ENCODE measurements around the gene DNER.

DNA sequence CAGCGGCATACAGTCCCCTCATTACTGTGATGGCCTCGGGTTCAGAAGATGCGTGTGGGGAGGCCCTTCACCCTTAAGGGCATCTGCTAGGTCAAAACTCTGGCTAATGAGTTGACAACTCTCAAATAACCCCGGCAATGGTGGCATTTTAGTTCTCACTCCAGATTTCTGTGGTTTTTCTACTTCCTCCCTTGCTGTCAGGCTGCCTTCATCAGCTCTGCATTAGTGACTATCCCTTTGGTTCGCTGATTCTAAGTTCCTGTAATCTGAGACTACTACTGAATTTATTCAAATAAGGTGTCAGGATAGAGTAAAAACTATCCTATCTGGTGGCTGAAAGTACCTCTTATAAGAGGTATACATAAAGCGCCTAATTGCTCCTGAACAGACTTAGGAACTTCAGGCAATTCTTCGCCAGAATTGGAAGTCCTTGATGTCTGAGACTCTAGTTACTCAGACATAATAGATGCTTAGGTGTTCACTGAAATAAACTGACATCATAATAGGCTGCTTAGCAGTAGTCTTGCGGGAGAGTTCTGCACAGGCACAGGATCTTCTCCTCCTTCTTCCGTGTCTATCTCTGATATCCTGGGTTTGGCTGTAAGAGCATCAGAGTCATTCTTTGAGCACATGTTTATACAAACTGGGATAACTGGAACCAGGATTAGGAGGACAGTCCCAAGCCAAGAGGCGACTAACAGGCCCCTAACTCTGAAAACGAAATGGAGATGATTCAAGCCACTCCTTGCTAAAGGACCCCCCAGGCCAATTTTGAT, 194.5 kb downstream of the DNER start:
- TF ChIP-seq POLR2A (IDR thresholded peaks at IDR 0.05) (no peak), CTCF (IDR thresholded peaks at IDR 0.05 in 4 of 5, conservative IDR thresholded peaks at IDR 0.05 in 1 of 5) (no peak)

Data from gastrocnemius medialis (tissue), 4 donors.